Activated T-helper 1 cell treated with anti-CD3 and anti-CD28 coated beads, Interleukin-12 subunit alpha, Interleukin-12 subunit beta, Interleukin-2, Interleukin-4 antibody, amounts not matched to agents 30 ng/mL and 10 ng/mL and 1 ng/mL, durations not matched to agents 14 hours and 24 hours and 36 hours (primary cell): ENCODE data around the gene SLC48A1. TPM values are rescaled to one million over a fixed set of nuclear protein-coding genes. Genes with fewer than 3 reads are reported as not detected.
A peak's percentile ranks its signal among the peaks of the same experiment; 100 is the strongest.

Experiments
- DNase-seq: peaks from one replicate; pipeline ENCODE4 v3.0.0; 2021; ENCODE audit warnings: low spot score
- H3K27ac Mint-ChIP-seq: one replicate; pipeline ENCODE4 v1.8.0; 2021; ENCODE audit warnings: mild to moderate bottlenecking, mixed read lengths
- H3K27me3 Mint-ChIP-seq: one replicate; pipeline ENCODE4 v1.8.0; 2022; ENCODE audit warnings: mild to moderate bottlenecking, moderate library complexity, mixed read lengths; ENCODE audit not compliant: insufficient read depth
- H3K36me3 Mint-ChIP-seq: one replicate; pipeline ENCODE4 v1.8.0; 2021; ENCODE audit warnings: low read depth, mixed read lengths
- H3K4me1 Mint-ChIP-seq: one replicate; pipeline ENCODE4 v1.8.0; 2021; ENCODE audit warnings: low read depth, mixed read lengths
- H3K4me3 Mint-ChIP-seq: one replicate; pipeline ENCODE4 v1.8.0; 2021; ENCODE audit warnings: mild to moderate bottlenecking, moderate library complexity, mixed read lengths
- H3K9me3 Mint-ChIP-seq: one replicate; pipeline ENCODE4 v1.8.0; 2021; ENCODE audit warnings: mixed read lengths
- intact Hi-C: fragments of 100-400 bp; cut with micrococcal nuclease; formaldehyde crosslinking; loops from one replicate; pipeline ENCODE4 v1.15.1; 2024
- total RNA-seq: library from RNA; stranded (reverse); gene quantifications from 2 replicates; pipeline ENCODE4 v1.2.3, GENCODE V29; 2022

SLC48A1 gene
- total RNA-seq, 1 donor from 2014 or later = 12.7 TPM

GRCh38 chr12:47755655-47756562, 17.1 kb upstream of the SLC48A1 start:
- Mint-ChIP-seq H3K4me3 (peak overlapping the region; percentile 12), H3K9me3 (no peaks in the 10 kb centered on the region), H3K27ac (peak overlapping the region; percentile 42), H3K36me3 (no peaks in the 10 kb centered on the region), H3K27me3 (peaks cover 4% of the 10 kb centered on the region), H3K4me1 (peaks cover 60% of the 10 kb centered on the region)
- DNase-seq = peak; percentile 20
- intact Hi-C loops = loop anchor here (5.0 to 10.0 kb wide), 2 partner anchors 104 to 721 kb away; no protein-coding TSS in a partner anchor

GRCh38 chr12:47757364-47757839, 15.6 kb upstream of the SLC48A1 start:
- DNase-seq = no peak
- Mint-ChIP-seq H3K27ac (peak overlapping the region; percentile 40), H3K36me3 (no peaks in the 10 kb centered on the region), H3K9me3 (no peaks in the 10 kb centered on the region), H3K4me3 (peak overlapping the region; percentile 67), H3K4me1 (peaks cover 64% of the 10 kb centered on the region), H3K27me3 (peaks cover 4% of the 10 kb centered on the region)
- intact Hi-C loops = loop anchor here (5.0 to 10.0 kb wide), 2 partner anchors 105 to 723 kb away; no protein-coding TSS in a partner anchor

GRCh38 chr12:47757840-47758583, 15.0 kb upstream of the SLC48A1 start:
- Mint-ChIP-seq H3K4me3 (peak overlapping the region; percentile 56), H3K27ac (peak overlapping the region; percentile 40), H3K27me3 (peaks cover 4% of the 10 kb centered on the region), H3K36me3 (no peaks in the 10 kb centered on the region), H3K9me3 (no peaks in the 10 kb centered on the region), H3K4me1 (peaks cover 65% of the 10 kb centered on the region)
- DNase-seq = no peak
- intact Hi-C loops = loop anchor here (2.0 to 10.0 kb wide), 4 partner anchors 15 to 723 kb away; partner anchors contain the start of genes RPAP3 and SLC48A1

GRCh38 chr12:47758584-47758833, 14.5 kb upstream of the SLC48A1 start:
- H3K36me3 Mint-ChIP-seq = no peaks in the 10 kb centered on the region
- H3K4me1 Mint-ChIP-seq = peaks cover 62% of the 10 kb centered on the region
- no peak overlapping the region for H3K27ac Mint-ChIP-seq
- peaks cover 4% of the 10 kb centered on the region for H3K27me3 Mint-ChIP-seq
- intact Hi-C loops = loop anchor here (2.0 to 10.0 kb wide), 4 partner anchors 14 to 724 kb away; partner anchors contain the start of genes RPAP3 and SLC48A1
- no peaks in the 10 kb centered on the region for H3K9me3 Mint-ChIP-seq
- H3K4me3 Mint-ChIP-seq = peak overlapping the region; percentile 56
- no peak for DNase-seq

GRCh38 chr12:47758834-47759690, 14.0 kb upstream of the SLC48A1 start, which contains the start of gene RAPGEF3:
TSS of gene RAPGEF3 (minus strand) at chr12:47758880. CDS start at chr12:47758556, 324 bp downstream.
- Mint-ChIP-seq H3K36me3 (no peaks in the 10 kb centered on the region), H3K9me3 (no peaks in the 10 kb centered on the region), H3K4me3 (peak within 1 kb of the TSS; percentile 75), H3K27me3 (peaks cover 4% of the 10 kb centered on the region), H3K4me1 (peaks cover 56% of the 10 kb centered on the region), H3K27ac (no peak within 1 kb of the TSS)
- intact Hi-C loops = loop anchor here (1.0 to 10.0 kb wide), 7 partner anchors 8 to 724 kb away; partner anchors contain the start of genes RPAP3 and SLC48A1
- DNase-seq = peak; percentile 58

GRCh38 chr12:47762850-47763465, 10.1 kb upstream of the SLC48A1 start:
- H3K27ac Mint-ChIP-seq = no peak overlapping the region
- no peaks in the 10 kb centered on the region for H3K36me3 Mint-ChIP-seq
- H3K9me3 Mint-ChIP-seq = no peaks in the 10 kb centered on the region
- intact Hi-C loops = no loop called here
- no peak for DNase-seq
- peaks cover 21% of the 10 kb centered on the region for H3K4me1 Mint-ChIP-seq
- no peak overlapping the region for H3K4me3 Mint-ChIP-seq
- H3K27me3 Mint-ChIP-seq = peaks cover 4% of the 10 kb centered on the region

- no peaks in the 10 kb centered on the region for H3K36me3 Mint-ChIP-seq
- peaks cover 4% of the 10 kb centered on the region for H3K27me3 Mint-ChIP-seq
- no peak for DNase-seq
- H3K4me1 Mint-ChIP-seq = peaks cover 21% of the 10 kb centered on the region
- H3K27ac Mint-ChIP-seq = no peak overlapping the region
- no peaks in the 10 kb centered on the region for H3K9me3 Mint-ChIP-seq
- intact Hi-C loops = no loop called here
- no peak overlapping the region for H3K4me3 Mint-ChIP-seq
These were observed 9.3 kb upstream of the SLC48A1 start for GRCh38 chr12:47763481-47764346.

- no peak overlapping the region for H3K4me3 Mint-ChIP-seq
- no peak overlapping the region for H3K27ac Mint-ChIP-seq
- intact Hi-C loops = loop anchor here (1.0 kb wide), 3 partner anchors 7 to 51 kb away; no protein-coding TSS in a partner anchor
- H3K36me3 Mint-ChIP-seq = no peaks in the 10 kb centered on the region
- no peaks in the 10 kb centered on the region for H3K9me3 Mint-ChIP-seq
- H3K27me3 Mint-ChIP-seq = no peaks in the 10 kb centered on the region
- H3K4me1 Mint-ChIP-seq = peaks cover 6% of the 10 kb centered on the region
- DNase-seq = no peak
These were observed 6.4 kb upstream of the SLC48A1 start for GRCh38 chr12:47766502-47767215.

GRCh38 chr12:47767216-47767724, 5.8 kb upstream of the SLC48A1 start:
- Mint-ChIP-seq H3K27ac (no peak overlapping the region), H3K36me3 (no peaks in the 10 kb centered on the region), H3K4me3 (no peak overlapping the region), H3K27me3 (peaks cover 3% of the 10 kb centered on the region), H3K9me3 (no peaks in the 10 kb centered on the region), H3K4me1 (peaks cover 3% of the 10 kb centered on the region)
- intact Hi-C loops = loop anchor here (1.0 kb wide), 3 partner anchors 8 to 52 kb away; no protein-coding TSS in a partner anchor
- peak; percentile 53 for DNase-seq

GRCh38 chr12:47768323-47768811, 4.7 kb upstream of the SLC48A1 start:
- no peak for DNase-seq
- H3K4me1 Mint-ChIP-seq = no peaks in the 10 kb centered on the region
- no peaks in the 10 kb centered on the region for H3K9me3 Mint-ChIP-seq
- H3K4me3 Mint-ChIP-seq = no peak overlapping the region
- H3K27me3 Mint-ChIP-seq = peaks cover 7% of the 10 kb centered on the region
- no peak overlapping the region for H3K27ac Mint-ChIP-seq
- no peaks in the 10 kb centered on the region for H3K36me3 Mint-ChIP-seq
- intact Hi-C loops = no loop called here
